HK-2 (cell line): ENCODE results near the gene MTCH1.

Experiments used
- DNase-seq: peaks from one replicate; pipeline ENCODE4 v3.0.0-alpha.2; 2018; ENCODE audit not compliant: unreplicated experiment

Gene MTCH1

DNA sequence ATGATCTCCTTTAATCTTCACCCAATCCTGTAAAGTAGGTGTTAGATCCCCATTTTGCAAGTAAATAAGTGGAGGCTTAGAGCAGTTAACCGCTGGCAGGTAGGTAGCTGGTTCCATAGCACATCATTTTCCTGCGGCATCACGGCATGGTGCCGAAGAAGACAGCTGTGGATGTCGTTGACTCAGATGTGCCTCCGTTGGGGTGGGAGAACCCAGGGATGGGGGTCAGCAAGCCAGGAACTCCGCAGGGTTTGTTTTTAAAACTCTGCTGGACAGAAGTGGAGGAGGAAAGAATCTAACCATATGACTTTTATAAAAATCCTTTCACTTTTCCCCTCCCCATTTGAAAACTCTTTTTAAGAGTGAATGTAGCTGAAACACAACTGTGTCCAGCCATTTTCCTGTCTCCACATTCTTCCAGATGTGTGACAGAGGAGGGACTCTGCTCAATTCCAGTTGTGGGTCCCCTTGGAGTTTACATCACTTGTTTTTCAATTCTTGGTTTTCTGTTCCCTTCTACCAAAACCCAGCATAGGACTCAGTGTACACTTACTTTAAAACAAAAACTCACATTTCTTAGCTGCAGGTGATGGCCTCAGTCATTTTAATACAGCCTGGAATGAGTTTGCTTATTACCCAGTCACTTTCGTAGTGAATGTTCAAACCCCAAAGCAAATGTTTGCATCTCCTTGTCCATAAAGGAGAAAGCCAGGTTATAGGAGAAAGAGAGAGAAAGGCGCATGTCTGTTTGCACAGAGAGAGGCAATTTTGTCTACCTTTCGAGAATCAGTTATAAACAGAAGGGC, 59.1 kb downstream of the MTCH1 start:
- no peak for DNase-seq

DNA sequence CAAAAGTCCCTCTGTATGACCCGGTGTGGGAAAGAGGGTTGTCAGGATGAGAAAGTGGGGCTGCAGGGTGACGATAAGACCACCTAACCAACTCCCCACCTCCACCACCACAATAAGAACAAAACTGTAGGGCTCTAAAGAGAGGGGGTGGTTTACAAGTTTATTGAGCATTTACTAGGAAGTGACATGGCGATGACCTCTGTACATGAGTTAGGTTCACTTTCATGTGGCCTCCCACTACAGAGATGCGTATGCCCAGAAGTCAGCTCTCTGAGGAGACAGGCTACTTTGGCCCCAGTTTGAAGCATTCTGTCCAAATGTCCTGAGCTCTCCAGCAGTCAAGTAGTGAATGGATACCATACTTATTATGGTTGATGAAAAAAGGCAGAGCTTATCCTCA, 60.2 kb downstream of the MTCH1 start:
- no peak for DNase-seq

DNA sequence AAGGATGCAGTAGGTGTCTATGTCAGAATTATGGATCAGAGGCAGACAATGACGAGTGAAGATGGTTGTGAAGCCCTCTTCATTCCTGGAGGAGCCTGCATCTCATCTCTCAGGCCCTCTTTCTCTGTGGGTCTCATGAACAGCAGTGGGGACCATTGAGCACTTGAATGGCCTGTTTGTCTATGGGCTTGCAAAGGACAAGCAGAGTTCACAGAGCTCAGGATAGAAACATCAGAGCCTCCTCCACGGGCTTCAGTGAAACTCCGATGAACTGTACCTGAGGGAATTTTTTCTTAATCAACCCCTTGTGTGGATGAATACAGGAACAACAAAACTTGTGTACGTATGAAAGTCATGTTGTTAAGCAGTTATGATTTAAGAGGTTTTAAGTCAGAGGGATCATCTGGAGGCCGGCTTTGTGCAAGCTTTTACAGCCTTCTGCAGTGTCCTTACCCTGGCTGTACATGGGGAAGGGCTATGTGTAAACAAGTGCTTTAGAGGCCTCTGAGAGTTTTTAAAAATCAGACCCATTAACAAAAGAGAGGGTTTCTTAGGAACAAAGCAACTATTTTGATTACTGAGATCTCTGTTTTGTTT, 61.1 kb downstream of the MTCH1 start:
- no peak for DNase-seq

DNA sequence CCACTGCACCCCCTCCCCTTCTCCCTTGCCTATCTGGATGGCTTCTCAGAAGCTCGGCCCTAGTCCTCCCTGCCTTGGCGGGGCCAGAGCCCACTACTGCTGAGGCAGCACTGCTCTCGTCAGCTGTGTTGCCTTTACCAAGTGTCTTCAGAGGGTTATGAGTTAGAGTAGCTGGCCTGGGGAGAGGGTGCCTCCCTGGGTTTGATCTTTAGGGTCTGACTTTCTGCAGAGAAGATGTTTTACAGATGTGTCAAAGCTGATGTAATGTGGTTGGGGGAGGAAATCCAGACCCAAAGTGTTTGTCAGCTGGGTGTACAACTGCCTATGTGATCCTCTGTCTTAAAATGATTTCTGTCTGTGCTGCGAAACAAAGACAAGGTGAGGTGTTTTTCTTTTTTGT, 61.9 kb downstream of the MTCH1 start:
- no peak for DNase-seq

DNA sequence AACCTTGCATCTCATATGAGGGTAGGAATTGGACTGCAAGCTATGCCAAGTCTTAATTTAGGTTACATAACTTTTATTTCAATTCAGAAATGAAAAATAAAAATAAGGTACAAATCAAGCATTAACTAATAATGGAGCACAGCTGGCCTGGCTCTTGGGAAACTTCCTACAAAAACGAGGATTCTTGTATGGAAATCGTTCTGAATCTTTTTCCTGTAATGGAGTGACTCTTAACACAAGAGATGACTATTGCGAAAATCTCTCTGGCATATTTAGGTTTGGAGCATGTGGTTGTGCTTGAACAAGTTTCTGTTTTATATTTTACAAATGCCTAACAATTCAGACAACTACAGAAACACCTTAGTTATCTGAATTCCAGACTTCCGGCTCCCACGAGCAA, 65.5 kb downstream of the MTCH1 start:
- no peak for DNase-seq

DNA sequence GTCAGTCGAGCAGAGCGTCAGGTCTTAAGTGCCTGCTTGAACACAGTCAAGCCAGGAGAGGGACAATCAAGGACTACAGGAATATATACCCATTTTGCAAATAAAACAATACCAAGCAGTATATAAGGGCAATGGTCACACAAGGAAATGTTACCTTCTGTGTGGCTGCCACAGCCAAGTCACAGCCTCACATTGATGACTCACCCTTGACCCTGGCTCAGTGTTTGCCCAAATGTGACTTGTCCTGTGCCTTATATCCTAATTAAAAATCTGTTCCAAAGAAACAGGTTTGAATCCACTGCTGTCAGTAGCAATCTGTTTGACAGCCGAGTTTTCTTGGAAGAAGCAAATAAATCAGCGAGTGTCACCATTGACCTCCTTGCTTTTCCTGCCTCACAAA, 65.9 kb downstream of the MTCH1 start:
- DNase-seq = no peak
